Stimulated activated CD8-positive, alpha-beta memory T cell treated with anti-CD3 and anti-CD28 coated beads, Interleukin-7, amount 100 ng/mL, for 48 hours (primary cell): ENCODE measurements around the gene CDC5L.
"Not testable (repeated sequence)": the region's sequence is repeated elsewhere in the genome, so short reads cannot be mapped to it uniquely, and the experiment has no call there.

Experiments
- DNase-seq, 2 donors: peaks; one replicate each; pipeline ENCODE4 v3.0.0-alpha.2; 2020; ENCODE audit warnings: low read depth in 1 of 2; ENCODE audit errors: extremely low read depth in 1 of 2

CDC5L gene

DNA sequence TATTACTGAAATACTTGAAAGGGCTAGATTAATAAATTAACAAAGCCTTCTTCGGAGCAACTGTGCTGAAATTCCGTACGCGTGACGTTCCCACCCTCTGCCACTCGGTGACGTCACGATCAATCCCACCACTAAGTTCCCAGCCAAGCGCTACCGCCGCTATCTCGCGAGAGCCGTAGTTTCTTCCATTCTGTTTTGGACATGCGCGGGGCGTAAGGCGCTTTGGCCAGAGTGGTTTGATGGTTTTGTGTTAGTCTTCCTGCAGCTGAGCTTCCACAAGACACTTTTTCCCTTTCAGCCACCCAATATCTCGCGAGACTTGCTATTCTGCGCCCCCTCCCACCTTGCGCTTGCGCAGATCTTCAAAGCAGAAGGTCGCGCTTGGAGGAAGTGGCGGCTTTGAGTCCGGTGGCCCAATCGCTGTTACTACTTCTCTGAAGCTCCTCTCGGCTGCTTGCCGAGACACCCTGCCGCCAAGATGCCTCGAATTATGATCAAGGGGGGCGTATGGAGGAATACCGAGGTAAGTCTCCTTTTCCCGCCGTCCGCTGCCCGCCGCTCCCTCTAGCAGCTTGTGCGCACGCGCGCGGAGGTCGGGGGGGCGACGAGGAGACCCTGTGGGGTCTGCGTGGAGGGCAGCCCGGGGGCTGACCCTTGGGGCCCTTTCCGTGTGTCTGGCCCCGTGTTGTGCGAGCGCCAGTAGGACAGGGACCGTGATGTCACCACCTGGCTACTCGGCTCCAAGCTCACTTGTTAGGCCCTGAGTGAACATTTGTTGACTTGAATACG is at the start of gene CDC5L:
CDC5L (plus strand) TSS at position 361 of the 789 bp plus-strand sequence; CDS start at position 479, 118 bp downstream.
- peak; percentile 85 to 94 for DNase-seq

DNA sequence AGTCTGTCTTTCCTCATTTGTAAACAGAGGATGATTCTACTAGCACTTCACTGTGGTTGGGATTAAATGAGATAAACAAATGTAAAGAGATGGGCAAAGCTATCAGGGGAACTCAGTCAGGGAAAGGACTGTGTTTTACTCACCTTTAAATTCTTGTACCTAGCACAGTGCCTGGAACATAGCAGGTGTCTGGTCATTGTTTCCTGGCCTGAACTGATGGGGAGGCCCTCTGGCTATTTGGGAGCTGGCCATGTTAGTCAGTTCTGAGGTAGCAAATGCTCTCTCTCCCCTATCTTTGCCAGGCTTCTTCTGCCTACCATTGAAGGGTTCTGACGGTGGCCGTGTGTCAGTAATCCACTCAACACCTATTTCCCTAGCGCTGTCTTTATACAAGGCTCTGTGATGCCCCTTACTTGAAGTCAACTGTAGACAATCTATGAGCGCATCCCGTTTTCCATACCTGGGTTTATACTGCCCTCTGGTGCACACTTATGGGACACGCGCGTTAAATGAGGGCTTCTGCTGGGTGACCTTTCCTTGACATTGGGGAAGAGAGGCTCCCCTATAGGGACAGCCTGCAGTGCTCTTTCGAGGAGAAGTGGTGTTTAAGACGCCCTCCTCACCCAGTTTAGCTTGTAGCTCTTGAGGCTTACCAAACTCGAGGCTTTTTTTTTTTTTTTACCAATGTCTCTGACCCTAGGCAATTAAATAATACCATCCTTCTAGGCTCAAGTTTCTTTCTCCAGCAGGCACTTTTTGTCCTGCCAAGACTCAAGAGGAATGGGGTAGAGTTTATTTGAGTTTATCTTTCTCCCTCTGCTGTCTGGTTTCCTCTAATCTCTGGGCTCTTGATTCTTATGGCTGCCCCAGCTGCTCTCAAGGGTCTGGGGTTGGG is 49.0 kb upstream of the CDC5L start:
- peak; percentile 15 to 38 for DNase-seq

DNA sequence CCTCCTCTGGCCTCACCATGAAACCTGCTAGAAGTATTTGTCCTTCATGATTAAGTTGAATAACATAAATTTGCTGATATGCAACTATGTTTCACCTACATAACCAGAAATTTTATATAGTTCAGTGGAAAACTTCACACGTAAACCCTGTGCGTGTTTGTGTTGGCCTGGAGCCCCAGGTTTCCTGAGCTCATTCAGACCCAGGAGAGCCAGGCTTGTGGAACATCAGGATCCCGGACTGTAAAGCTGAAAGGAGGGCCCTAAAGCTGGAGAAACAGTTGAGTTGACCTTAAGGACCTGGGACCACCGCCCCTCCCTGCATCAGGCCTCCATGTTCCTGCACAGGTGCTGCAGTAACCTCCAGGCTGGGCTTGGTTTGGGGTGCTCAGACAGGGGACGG is 48.2 kb upstream of the CDC5L start:
- no peak for DNase-seq

GRCh38 chr6:44339763-44340625 is 47.5 kb upstream of the CDC5L start:
- peak in 1 of 2 donors; percentile 17 for DNase-seq

- no peak for DNase-seq
Measured at GRCh38 chr6:44341095-44341890, 46.2 kb upstream of the CDC5L start.

DNA sequence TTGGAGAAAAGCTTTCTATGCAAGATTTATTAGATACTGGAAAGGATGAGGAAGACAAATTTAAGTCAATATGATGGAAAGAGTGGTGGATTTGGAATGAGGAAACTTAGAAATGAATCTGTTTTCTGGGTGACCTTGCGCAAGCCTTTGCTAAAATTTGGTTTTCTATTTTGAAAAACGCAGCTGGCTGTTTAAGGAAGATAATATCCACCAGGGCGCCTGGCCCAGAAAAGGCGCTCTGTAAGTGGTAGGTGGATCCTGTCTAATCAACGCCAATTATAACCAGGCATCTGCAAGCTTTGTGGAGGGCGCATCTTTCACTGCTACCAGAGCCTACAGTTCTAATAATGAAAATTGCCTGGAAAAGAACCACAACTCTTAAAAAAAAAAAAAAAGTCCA is 45.5 kb upstream of the CDC5L start:
- no peak for DNase-seq

- no peak for DNase-seq
Measured at GRCh38 chr6:44342489-44342888, 45.0 kb upstream of the CDC5L start, which contains the start of gene SPATS1. TSS of gene SPATS1 (plus strand) at chr6:44342650. CDS start at chr6:44343096, 446 bp downstream.

DNA sequence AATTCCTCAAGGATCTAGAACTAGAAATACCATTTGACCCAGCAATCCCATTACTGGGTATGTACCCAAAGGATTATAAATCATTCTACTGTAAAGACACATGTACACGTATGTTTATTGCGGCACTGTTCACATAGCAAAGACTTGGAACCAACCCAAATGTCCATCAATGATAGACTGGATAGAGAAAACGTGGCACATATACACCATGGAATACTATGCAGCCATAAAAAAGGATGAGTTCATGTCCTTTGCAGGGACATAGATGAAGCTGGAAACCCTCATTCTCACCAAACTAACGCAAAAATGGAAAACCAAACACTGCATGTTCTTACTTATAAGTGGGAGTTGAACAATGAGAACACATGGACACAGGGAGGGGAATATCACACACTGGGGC is 40.7 kb upstream of the CDC5L start:
- DNase-seq, result not testable (repeated sequence)

- DNase-seq, result no peak
Measured at GRCh38 chr6:44349904-44350649, 37.4 kb upstream of the CDC5L start.

DNA sequence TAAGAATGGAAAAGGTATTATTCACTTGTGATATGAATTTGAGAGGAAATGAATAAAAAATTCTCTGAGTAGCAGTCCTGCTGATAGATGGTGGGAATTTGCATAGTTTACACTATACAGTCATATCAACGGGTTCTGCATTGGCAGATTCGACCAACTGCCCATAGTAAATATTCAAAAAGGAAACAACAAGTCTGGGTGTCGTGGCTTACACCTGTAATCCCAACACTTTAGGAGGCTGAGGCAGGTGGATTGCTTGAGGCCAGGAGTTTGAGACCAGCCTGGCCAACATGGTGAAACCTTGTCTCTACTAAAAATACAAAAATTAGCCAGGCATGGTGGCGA is 36.9 kb upstream of the CDC5L start:
- not testable (repeated sequence) for DNase-seq

DNA sequence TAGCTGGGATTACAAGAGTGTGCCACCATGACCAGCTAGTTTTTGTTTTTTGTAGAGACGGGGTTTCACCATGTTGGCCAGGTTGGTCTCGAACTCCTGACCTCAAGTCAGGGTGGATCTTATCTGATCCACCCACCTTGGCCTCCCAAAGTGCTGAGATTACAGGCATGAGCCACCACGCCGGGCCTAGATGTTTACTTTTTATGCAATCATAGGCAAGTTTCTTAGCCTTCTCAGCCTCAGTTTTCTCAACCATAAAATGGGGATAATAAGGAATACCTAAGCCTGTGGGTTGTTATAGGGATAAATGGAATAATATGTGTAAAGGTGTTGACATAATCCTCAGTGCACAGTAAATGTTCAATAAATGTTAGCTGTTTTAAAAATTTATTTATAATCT is 35.2 kb upstream of the CDC5L start:
- DNase-seq, result no peak

DNA sequence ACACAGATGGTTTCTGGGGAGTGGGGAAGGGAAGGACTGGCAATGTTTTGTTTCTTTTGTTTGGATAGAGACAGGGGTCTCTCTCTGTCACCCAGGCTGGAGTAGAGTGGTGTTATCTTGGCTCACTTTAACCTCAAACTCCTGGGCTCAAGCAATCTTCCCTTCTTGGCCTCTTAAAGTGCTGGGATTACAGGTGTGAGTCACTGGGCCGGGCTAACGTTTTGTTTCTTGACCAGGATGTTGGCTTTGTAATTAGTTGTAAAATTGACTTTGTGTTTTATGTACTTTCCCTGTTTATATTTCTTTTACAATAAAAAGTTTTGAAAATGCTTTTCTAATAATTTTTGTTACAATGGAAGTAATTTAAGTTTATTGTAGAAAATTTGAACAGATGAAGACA is 34.2 kb upstream of the CDC5L start:
- no peak for DNase-seq

- DNase-seq, result no peak
Measured at GRCh38 chr6:44355640-44356039, 31.9 kb upstream of the CDC5L start.

DNA sequence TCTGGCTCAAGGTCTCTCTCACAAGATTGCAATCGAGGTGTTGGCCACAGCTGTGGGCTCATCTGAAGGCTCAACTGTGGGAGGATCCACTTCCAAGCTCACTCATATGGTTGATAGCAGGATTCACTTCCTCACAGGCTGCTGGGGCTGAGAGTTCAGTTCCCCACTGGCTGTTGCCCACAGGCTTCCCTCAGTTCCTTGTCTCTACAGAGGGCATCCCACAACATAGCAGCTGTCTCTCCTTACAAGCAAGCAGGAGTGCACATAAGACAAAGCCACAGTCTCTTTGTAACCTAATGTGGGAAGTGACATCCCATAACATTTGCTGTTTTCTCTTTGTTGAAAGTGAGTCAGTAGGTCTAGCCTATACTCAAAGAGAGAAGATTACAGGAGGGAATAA is 31.0 kb upstream of the CDC5L start:
- DNase-seq, result no peak

GRCh38 chr6:44359973-44360372 is 27.5 kb upstream of the CDC5L start:
- DNase-seq, result no peak

DNA sequence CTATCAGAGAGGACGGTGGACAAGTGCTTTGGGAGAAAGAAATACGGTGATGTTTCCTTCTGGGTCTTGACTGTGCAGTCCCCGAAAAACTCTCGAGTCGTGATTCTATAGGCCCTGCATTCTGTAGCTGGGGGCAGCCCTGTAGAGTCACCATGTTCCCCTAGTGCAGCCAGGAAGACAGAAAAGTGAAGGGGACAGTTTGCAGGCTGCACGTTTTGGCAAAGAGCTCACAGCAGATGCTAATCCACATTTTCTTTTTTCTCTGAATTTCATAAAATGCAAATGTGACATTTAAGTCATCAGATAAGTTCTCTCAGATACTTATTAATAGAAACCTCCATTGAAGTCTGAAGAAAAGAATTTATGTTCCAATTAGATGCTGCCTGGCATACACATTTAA is 25.6 kb upstream of the CDC5L start:
- DNase-seq, result no peak

GRCh38 chr6:44363377-44363926 is 24.1 kb upstream of the CDC5L start:
- DNase-seq, result no peak

- DNase-seq, result no peak
Measured at GRCh38 chr6:44366781-44367180, 20.7 kb upstream of the CDC5L start.

DNA sequence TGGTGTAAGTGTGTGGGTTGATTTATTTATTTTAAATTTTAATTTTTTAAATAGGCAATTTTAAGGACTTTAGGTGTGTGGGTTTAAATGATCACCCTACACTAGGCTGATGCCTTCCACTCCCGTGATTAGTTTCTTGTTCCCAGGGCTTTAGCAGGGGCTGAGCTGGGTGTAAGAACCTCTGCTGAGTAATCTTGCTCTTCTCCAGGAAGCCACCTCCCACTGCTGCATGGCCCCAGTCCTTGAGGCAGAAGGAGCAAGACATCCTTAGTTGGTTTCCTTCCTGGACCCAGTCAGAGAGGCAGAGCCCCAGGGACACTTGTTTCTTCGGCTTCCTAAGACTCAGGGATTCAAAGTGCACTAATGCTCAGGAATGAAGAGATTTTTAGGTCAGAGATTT is 19.8 kb upstream of the CDC5L start:
- DNase-seq, result no peak
